Peyer's patch (tissue), 4 donors: ENCODE results near the gene SNUPN. TPM values are rescaled to one million over a fixed set of nuclear protein-coding genes. Genes with fewer than 3 reads are reported as not detected.
A peak's percentile ranks its signal among the peaks of the same experiment; 100 is the strongest.
"Not testable (repeated sequence)": the region's sequence is repeated elsewhere in the genome, so short reads cannot be mapped to it uniquely, and the experiment has no call there.

Experiments
- DNase-seq, 3 donors: peaks; one replicate each; pipeline ENCODE4 v3.0.0-alpha.2; 2017 to 2019
- H3K27ac ChIP-seq, 4 donors: fragments of 200-600 bp; sonication (generic); one replicate each; pipeline ENCODE4 v1.5.1; 2016 to 2019
- H3K27me3 ChIP-seq, 2 donors: fragments of 200-600 bp; sonication (generic); one replicate each; pipeline ENCODE4 v1.5.1; 2019
- H3K36me3 ChIP-seq, 3 donors: fragments of 200-600 bp; sonication (generic); one replicate each; pipeline ENCODE4 v1.5.1; 2016 to 2019
- H3K4me1 ChIP-seq, 4 donors: fragments of 200-600 bp; sonication (generic); one replicate each; pipeline ENCODE4 v1.5.1; 2016 to 2019
- H3K4me3 ChIP-seq, 4 donors: fragments of 200-600 bp; sonication (generic); 1 replicate in 3 of 4; 2 replicates in 1 of 4; pipeline ENCODE4 v1.5.1; 2016 to 2019; ENCODE audit warnings: mild to moderate bottlenecking in 1 of 4
- H3K9me3 ChIP-seq, 4 donors: fragments of 200-600 bp; sonication (generic); one replicate each; pipeline ENCODE4 v1.5.1; 2016 to 2019; ENCODE audit warnings: mild to moderate bottlenecking in 1 of 4
- CTCF ChIP-seq, 6 experiments: fragments of 450-650 bp in 4 of 6; fragments of 200-600 bp in 2 of 6; sonication (generic) in 1 of 6; IDR thresholded peaks; one replicate each; pipeline ENCODE4 v1.5.1; 2017 to 2019; ENCODE audit warnings: antibody characterized with exemption in 6 of 6, mild to moderate bottlenecking in 3 of 6, moderate library complexity in 1 of 6
- POLR2A ChIP-seq, 2 donors: fragments of 450-650 bp; IDR thresholded peaks; one replicate each; pipeline ENCODE4 v1.5.1; 2017; ENCODE audit warnings: antibody characterized with exemption in 2 of 2, mild to moderate bottlenecking in 2 of 2, moderate library complexity in 2 of 2
- total RNA-seq, 4 donors: library from RNA; depleted of rRNA; stranded (reverse); fragments of >200 nt; gene quantifications; one replicate each; pipeline ENCODE4 v1.1.0, GENCODE V29; 2016

Gene SNUPN
- total RNA-seq, 4 donors from 2014 or later: 11.5 to 32.2 (median 17.4) TPM

GRCh38 chr15:75570126-75570845 is 55.2 kb downstream of the SNUPN start:
- no peak overlapping the region for H3K4me3 ChIP-seq
- H3K4me1 ChIP-seq: peaks cover 0 to 5% (median 0%) of the 10 kb centered on the region in 4 donors
- no peaks in the 10 kb centered on the region for H3K9me3 ChIP-seq
- no peak overlapping the region for H3K27ac ChIP-seq
- TF ChIP-seq POLR2A (IDR thresholded peaks at IDR 0.05): no peak
- no peak for TF ChIP-seq CTCF (IDR thresholded peaks at IDR 0.05)
- H3K27me3 ChIP-seq: no peaks in the 10 kb centered on the region
- peak in 1 of 3 donors; percentile 29 for DNase-seq
- no peaks in the 10 kb centered on the region for H3K36me3 ChIP-seq

- H3K4me1 ChIP-seq: no peaks in the 10 kb centered on the region
- no peaks in the 10 kb centered on the region for H3K9me3 ChIP-seq
- TF ChIP-seq POLR2A (IDR thresholded peaks at IDR 0.05): no peak
- TF ChIP-seq CTCF (IDR thresholded peaks at IDR 0.05): no peak
- H3K4me3 ChIP-seq: no peak overlapping the region
- DNase-seq: no peak
- H3K27ac ChIP-seq: no peak overlapping the region
- no peaks in the 10 kb centered on the region for H3K36me3 ChIP-seq
- no peaks in the 10 kb centered on the region for H3K27me3 ChIP-seq
These were observed 60.2 kb downstream of the SNUPN start for GRCh38 chr15:75565062-75565970.

GRCh38 chr15:75561888-75562287 is 63.6 kb downstream of the SNUPN start:
- Histone ChIP-seq H3K9me3 (no peaks in the 10 kb centered on the region), H3K4me1 (no peaks in the 10 kb centered on the region), H3K4me3 (no peak overlapping the region), H3K36me3 (no peaks in the 10 kb centered on the region), H3K27ac (no peak overlapping the region), H3K27me3 (no peaks in the 10 kb centered on the region)
- peak in 1 of 3 donors; percentile 19 for DNase-seq
- TF ChIP-seq POLR2A (IDR thresholded peaks at IDR 0.05): no peak
- no peak for TF ChIP-seq CTCF (IDR thresholded peaks at IDR 0.05)

- H3K4me3 ChIP-seq: not testable (repeated sequence)
These were observed 66.2 kb downstream of the SNUPN start for GRCh38 chr15:75559360-75559759.

GRCh38 chr15:75558955-75559354 is 66.6 kb downstream of the SNUPN start:
- DNase-seq: peak in 1 of 3 donors; percentile 10
- not testable (repeated sequence) for H3K4me3 ChIP-seq, H3K27me3 ChIP-seq, H3K9me3 ChIP-seq, H3K36me3 ChIP-seq, H3K4me1 ChIP-seq, H3K27ac ChIP-seq

More at GRCh38 chr15:75559360-75559759, 66.2 kb downstream of the SNUPN start:
- not testable (repeated sequence) for H3K27ac ChIP-seq, H3K4me1 ChIP-seq, H3K9me3 ChIP-seq, H3K36me3 ChIP-seq, H3K27me3 ChIP-seq
- peak in 1 of 3 donors; percentile 28 for DNase-seq

- Histone ChIP-seq H3K4me1 (no peaks in the 10 kb centered on the region), H3K9me3 (no peaks in the 10 kb centered on the region)
These were observed 70.8 kb downstream of the SNUPN start for GRCh38 chr15:75554717-75555116.

More at GRCh38 chr15:75554717-75555116, 70.8 kb downstream of the SNUPN start:
- H3K27me3 ChIP-seq: no peaks in the 10 kb centered on the region
- TF ChIP-seq CTCF (IDR thresholded peaks at IDR 0.05): no peak
- no peak for TF ChIP-seq POLR2A (IDR thresholded peaks at IDR 0.05)
- H3K36me3 ChIP-seq: no peaks in the 10 kb centered on the region
- H3K27ac ChIP-seq: no peak overlapping the region
- DNase-seq: no peak
- no peak overlapping the region for H3K4me3 ChIP-seq
